Testis (tissue), 3 donors: Measurements from ENCODE around the gene ITGAD. TPM values are rescaled to one million over a fixed set of nuclear protein-coding genes. Genes with fewer than 3 reads are reported as not detected.

Experiments
- DNase-seq: peaks from one replicate; pipeline ENCODE4 v3.0.0-alpha.2; 2019
- H3K27ac ChIP-seq, 2 donors: fragments of 200-600 bp; sonication (generic); one replicate each; pipeline ENCODE4 v1.5.1; 2019
- H3K27me3 ChIP-seq: fragments of 200-600 bp; sonication (generic); one replicate; pipeline ENCODE4 v1.5.1; 2019
- H3K36me3 ChIP-seq: fragments of 200-600 bp; sonication (generic); one replicate; pipeline ENCODE4 v1.5.1; 2017; ENCODE audit warnings: low read depth; ENCODE audit errors: missing control alignments
- H3K4me1 ChIP-seq: fragments of 200-600 bp; sonication (generic); one replicate; pipeline ENCODE4 v1.5.1; 2019
- H3K4me3 ChIP-seq, 2 donors: fragments of 200-600 bp; sonication (generic); one replicate each; pipeline ENCODE4 v1.5.1; 2017 to 2019
- H3K9me3 ChIP-seq: fragments of 200-600 bp; sonication (generic); one replicate; pipeline ENCODE4 v1.5.1; 2017
- CTCF ChIP-seq, 3 experiments: fragments of 450-650 bp in 2 of 3; fragments of 200-600 bp in 1 of 3; sonication (generic) in 1 of 3; IDR thresholded peaks; one replicate each; pipeline ENCODE4 v1.5.1; 2016 to 2019; ENCODE audit warnings: antibody characterized with exemption in 3 of 3, mild to moderate bottlenecking in 2 of 3, moderate library complexity in 1 of 3
- POLR2A ChIP-seq: fragments of 450-650 bp; IDR thresholded peaks from one replicate; pipeline ENCODE4 v1.6.1; 2017; ENCODE audit warnings: antibody characterized with exemption, mild to moderate bottlenecking, moderate library complexity
- WGBS, 2 donors: methylation state at CpG; one replicate each; pipeline ENCODE4 v1.1.5; 2018; 5-methylcytosine and 5-hydroxymethylcytosine counted together
- intact Hi-C: fragments of 100-400 bp; cut with DNase I; formaldehyde crosslinking; loops from one replicate; pipeline ENCODE4 v1.15.1; 2023; ENCODE audit warnings: low total_unique reads
- polyA plus RNA-seq: library from polyadenylated mRNA; stranded (reverse); fragments of 350-450 nt; fragmentation: Illumina TruSeq; extraction: RNeasy Lipid Tissue Mini Kit (QIAGEN cat#74804); gene quantifications from one replicate; pipeline ENCODE4 v1.2.3, GENCODE V29; 2014; ENCODE audit warnings: low read depth, low replicate concordance; ENCODE audit not compliant: insufficient read depth
- total RNA-seq, 2 donors: library from RNA; depleted of rRNA; stranded (reverse); fragments of >200 nt; gene quantifications; one replicate each; pipeline ENCODE4 v1.2.3, GENCODE V29; 2016

The ITGAD gene
- total and polyA plus RNA-seq, 3 donors from 2014 or later: 0.19 TPM; not detected in 2

DNA sequence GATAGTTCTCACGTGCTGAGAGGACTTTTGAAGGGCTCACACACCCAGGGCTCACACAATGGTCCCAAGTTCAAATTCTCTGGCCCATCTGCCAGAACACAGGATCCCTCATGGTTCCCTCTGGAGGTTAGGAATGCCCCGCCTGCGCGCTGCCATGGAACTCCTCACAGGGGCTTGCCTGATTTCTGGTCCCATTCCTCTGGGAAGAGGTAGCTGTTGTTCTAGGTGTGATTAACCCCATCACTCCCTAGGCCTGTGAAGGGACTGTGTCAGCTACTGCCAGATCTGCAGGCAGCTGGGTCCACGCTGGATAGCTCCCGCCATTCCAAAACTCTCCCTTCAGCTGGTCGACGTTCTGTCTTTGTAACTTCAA, 63.8 kb downstream of the ITGAD start:
- H3K27me3 ChIP-seq: no peaks in the 10 kb centered on the region
- no peak overlapping the region for H3K4me3 ChIP-seq
- no peak for TF ChIP-seq POLR2A
- no peak for TF ChIP-seq CTCF (IDR thresholded peaks at IDR 0.05)
- 51 to 62% methylated on average over 8 of the region's 8 CpGs for WGBS, 2 donors
- H3K9me3 ChIP-seq: no peaks in the 10 kb centered on the region
- no peaks in the 10 kb centered on the region for H3K36me3 ChIP-seq
- intact Hi-C loops: no loop called here
- no peak overlapping the region for H3K27ac ChIP-seq
- peaks cover 54% of the 10 kb centered on the region for H3K4me1 ChIP-seq
- DNase-seq: no peak

- Histone ChIP-seq H3K9me3 (no peaks in the 10 kb centered on the region), H3K36me3 (no peaks in the 10 kb centered on the region), H3K27me3 (no peaks in the 10 kb centered on the region), H3K27ac (peak overlapping the region; percentile 98 to 100), H3K4me1 (peaks cover 46% of the 10 kb centered on the region), H3K4me3 (peak overlapping the region; percentile 76 to 89)
- TF ChIP-seq CTCF (IDR thresholded peaks at IDR 0.05): no peak
- no peak for TF ChIP-seq POLR2A
- peak; percentile 51 for DNase-seq
- intact Hi-C loops: no loop called here
- 3% methylated on average over 29 of the region's 42 CpGs; no CpG with 5 or more reads in 1 of the 2 donors for WGBS, 2 donors
Observed at GRCh38 chr16:31458073-31458843, 65.1 kb downstream of the ITGAD start.

GRCh38 chr16:31458844-31459686, 65.9 kb downstream of the ITGAD start, which contains the start of gene ARMC5:
TSS of gene ARMC5 (plus strand) at chr16:31459501. CDS start at chr16:31459525, 24 bp downstream.
- intact Hi-C loops: no loop called here
- Histone ChIP-seq H3K4me1 (peaks cover 38% of the 10 kb centered on the region), H3K27ac (peak within 1 kb of the TSS; percentile 98 to 100), H3K27me3 (no peaks in the 10 kb centered on the region), H3K9me3 (no peaks in the 10 kb centered on the region), H3K36me3 (no peaks in the 10 kb centered on the region), H3K4me3 (peak within 1 kb of the TSS; percentile 76 to 89)
- DNase-seq: peak; percentile 98
- TF ChIP-seq CTCF (IDR thresholded peaks at IDR 0.05): peak; percentile 33 to 52 (median 43)
- peak; percentile 22 for TF ChIP-seq POLR2A
- WGBS, 2 donors: 0% methylated on average over 2 to 68 of the region's 91 CpGs

- DNase-seq: peak; percentile 100
- Histone ChIP-seq H3K4me1 (peaks cover 36% of the 10 kb centered on the region), H3K9me3 (no peaks in the 10 kb centered on the region), H3K36me3 (no peaks in the 10 kb centered on the region), H3K27ac (peak overlapping the region; percentile 98 to 100), H3K27me3 (no peaks in the 10 kb centered on the region), H3K4me3 (peak overlapping the region; percentile 76 to 89)
- intact Hi-C loops: no loop called here
- TF ChIP-seq CTCF (IDR thresholded peaks at IDR 0.05) (no peak), POLR2A (no peak)
- WGBS, 2 donors: 2 to 3% methylated on average over 15 to 28 of the region's 61 CpGs
Observed at GRCh38 chr16:31459687-31460581, 66.8 kb downstream of the ITGAD start.
